MCF 10A (cell line): ENCODE data around the gene PODNL1. TPM values are rescaled to one million over a fixed set of nuclear protein-coding genes. Genes with fewer than 3 reads are reported as not detected.

Source experiments
- BruUV-seq: library from RNA; stranded (reverse); fragments of 400-500 nt; replicated peaks from 2 replicates; lab custom pipeline; 2021; lab: Mats Ljungman, UMichigan
- CTCF ChIA-PET: fragments of 300-600 bp; sonication (Branson Sonifier 250); formaldehyde crosslinking; extraction: SDS; loops from one replicate; lab custom pipeline; 2021; ENCODE audit warnings: antibody characterized with exemption, inconsistent platforms; lab: Yijun Ruan, JAX
- POLR2A ChIA-PET: fragments of 300-600, 350-650 bp; sonication (Branson Sonifier 250); formaldehyde crosslinking; extraction: SDS; loops from one replicate; lab custom pipeline; 2020; ENCODE audit warnings: antibody characterized with exemption, inconsistent platforms; lab: Yijun Ruan, JAX
- DNase-seq: peaks from one replicate; pipeline ENCODE4 v3.0.0-alpha.2; 2018; ENCODE audit not compliant: unreplicated experiment
- H3K27ac Mint-ChIP-seq: one replicate; pipeline ENCODE4 v1.8.0; 2022; ENCODE audit warnings: mild to moderate bottlenecking, low read depth, mixed read lengths; ENCODE audit not compliant: unreplicated experiment
- H3K27me3 Mint-ChIP-seq: one replicate; pipeline ENCODE4 v1.8.0; 2022; ENCODE audit warnings: mixed read lengths; ENCODE audit not compliant: insufficient read depth, unreplicated experiment
- H3K36me3 Mint-ChIP-seq: one replicate; pipeline ENCODE4 v1.8.0; 2022; ENCODE audit warnings: mild to moderate bottlenecking, moderate library complexity, mixed read lengths; ENCODE audit not compliant: insufficient read depth, unreplicated experiment
- H3K4me1 Mint-ChIP-seq: one replicate; pipeline ENCODE4 v1.8.0; 2022; ENCODE audit warnings: mixed read lengths; ENCODE audit not compliant: insufficient read depth, unreplicated experiment
- H3K4me3 Mint-ChIP-seq: one replicate; pipeline ENCODE4 v1.8.0; 2022; ENCODE audit warnings: mild to moderate bottlenecking, moderate library complexity, mixed read lengths; ENCODE audit not compliant: unreplicated experiment
- H3K9me3 Mint-ChIP-seq: one replicate; pipeline ENCODE4 v1.8.0; 2022; ENCODE audit warnings: mixed read lengths; ENCODE audit not compliant: unreplicated experiment
- CTCF ChIP-seq: fragments of 200-600 bp; IDR thresholded peaks from one replicate; pipeline ENCODE4 v1.8.0; 2022; ENCODE audit warnings: antibody characterized with exemption, mild to moderate bottlenecking; ENCODE audit not compliant: unreplicated experiment
- intact Hi-C: fragments of 100-400 bp; cut with micrococcal nuclease; formaldehyde crosslinking; loops from 2 replicates; pipeline ENCODE4 v1.14.1; 2022
- total RNA-seq: library from RNA; stranded (reverse); gene quantifications from 2 replicates; pipeline ENCODE4 v1.2.3, GENCODE V29; 2022

Gene PODNL1
- total RNA-seq, 1 experiment from 2014 or later = 0.51 TPM

GRCh38 chr19:13982773-13983172 is 44.6 kb upstream of the PODNL1 start:
- CTCF ChIA-PET = no interaction called here
- no peak for TF ChIP-seq CTCF
- POLR2A ChIA-PET = no interaction called here
- Mint-ChIP-seq H3K4me3 (no peak overlapping the region), H3K9me3 (no peaks in the 10 kb centered on the region), H3K27me3 (no peaks in the 10 kb centered on the region), H3K27ac (no peak overlapping the region), H3K4me1 (no peaks in the 10 kb centered on the region), H3K36me3 (peaks cover 9% of the 10 kb centered on the region)
- intact Hi-C loops = no loop called here
- no TSS peak for BruUV-seq
- DNase-seq = no peak

GRCh38 chr19:13981988-13982501 is 43.8 kb upstream of the PODNL1 start:
- Mint-ChIP-seq H3K4me3 (no peak overlapping the region), H3K9me3 (no peaks in the 10 kb centered on the region), H3K4me1 (no peaks in the 10 kb centered on the region), H3K36me3 (peaks cover 11% of the 10 kb centered on the region), H3K27ac (no peak overlapping the region), H3K27me3 (no peaks in the 10 kb centered on the region)
- POLR2A ChIA-PET = no interaction called here
- intact Hi-C loops = no loop called here
- CTCF ChIA-PET = no interaction called here
- no peak for TF ChIP-seq CTCF
- no peak for DNase-seq
- BruUV-seq = no TSS peak

GRCh38 chr19:13981467-13981866 is 43.2 kb upstream of the PODNL1 start:
- no peak overlapping the region for H3K4me3 Mint-ChIP-seq
- intact Hi-C loops = no loop called here
- DNase-seq = no peak
- no peak for TF ChIP-seq CTCF
- peaks cover 14% of the 10 kb centered on the region for H3K36me3 Mint-ChIP-seq
- ChIA-PET POLR2A (no interaction called here), CTCF (no interaction called here)
- H3K27me3 Mint-ChIP-seq = no peaks in the 10 kb centered on the region
- no peak overlapping the region for H3K27ac Mint-ChIP-seq
- no peaks in the 10 kb centered on the region for H3K9me3 Mint-ChIP-seq
- BruUV-seq = no TSS peak
- H3K4me1 Mint-ChIP-seq = no peaks in the 10 kb centered on the region

GRCh38 chr19:13981021-13981420 is 42.8 kb upstream of the PODNL1 start:
- TF ChIP-seq CTCF = no peak
- Mint-ChIP-seq H3K27ac (no peak overlapping the region), H3K27me3 (no peaks in the 10 kb centered on the region), H3K9me3 (no peaks in the 10 kb centered on the region), H3K4me3 (no peak overlapping the region), H3K36me3 (peaks cover 16% of the 10 kb centered on the region), H3K4me1 (no peaks in the 10 kb centered on the region)
- ChIA-PET CTCF (interaction anchor here (0.6 to 0.7 kb wide), 2 partner anchors 13 to 28 kb away, joined by 3 to 4 read pairs; no protein-coding TSS in a partner anchor), POLR2A (no interaction called here)
- intact Hi-C loops = no loop called here
- no peak for DNase-seq
- no TSS peak for BruUV-seq
